NOMO-1 (cell line): Measurements from ENCODE around the gene SLC6A19.

Experiments
- DNase-seq, 2 experiments: peaks; one replicate each; lab custom pipeline; 2025; ENCODE audit not compliant: unreplicated experiment in 2 of 2; lab: John Stamatoyannopoulos, UW

Gene SLC6A19

GRCh38 chr5:1193591-1193985, 7.8 kb upstream of the SLC6A19 start:
- no peak for DNase-seq

DNA sequence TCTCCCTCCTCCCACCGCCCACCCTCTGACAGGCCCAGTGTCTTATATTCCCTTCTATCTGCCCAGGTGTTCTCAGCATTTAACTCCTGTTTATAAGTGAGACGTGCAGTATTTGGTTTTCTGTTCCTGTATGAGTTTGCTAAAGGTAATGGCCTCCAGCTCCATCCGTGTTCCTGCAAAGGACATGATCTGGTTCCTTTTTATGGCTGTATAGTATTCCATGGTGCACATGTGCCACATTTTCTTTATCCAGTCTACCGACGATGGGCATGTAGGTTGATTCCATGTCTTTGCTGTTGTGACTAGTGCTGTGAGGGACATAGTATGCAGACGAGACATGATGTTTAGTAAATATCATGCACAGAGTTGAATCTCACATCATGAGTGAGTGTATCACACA, 7.0 kb upstream of the SLC6A19 start:
- no peak for DNase-seq

DNA sequence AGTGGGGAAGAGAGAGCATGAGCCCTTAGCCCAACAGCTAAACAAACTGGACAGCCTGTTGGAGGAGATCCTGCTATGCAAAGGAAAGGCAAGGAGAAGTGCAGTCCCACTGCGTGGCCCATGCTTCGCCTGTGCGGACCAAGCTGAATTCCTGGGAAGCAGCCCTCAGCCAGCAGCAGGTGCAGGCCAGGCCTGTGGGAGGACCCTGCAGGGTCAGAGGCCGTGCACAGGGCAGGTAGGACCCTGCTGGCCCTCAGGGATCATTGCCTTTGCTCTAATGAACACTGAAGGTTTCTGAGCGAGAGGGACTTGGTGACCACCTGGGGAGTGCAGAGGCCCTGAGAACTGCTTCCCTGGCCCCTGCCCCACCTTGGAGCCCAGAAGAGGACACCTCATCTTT, 6.0 kb upstream of the SLC6A19 start:
- DNase-seq: no peak

- no peak for DNase-seq
Measured at GRCh38 chr5:1195916-1196315, 5.5 kb upstream of the SLC6A19 start.

GRCh38 chr5:1196562-1196961, 4.8 kb upstream of the SLC6A19 start:
- no peak for DNase-seq

DNA sequence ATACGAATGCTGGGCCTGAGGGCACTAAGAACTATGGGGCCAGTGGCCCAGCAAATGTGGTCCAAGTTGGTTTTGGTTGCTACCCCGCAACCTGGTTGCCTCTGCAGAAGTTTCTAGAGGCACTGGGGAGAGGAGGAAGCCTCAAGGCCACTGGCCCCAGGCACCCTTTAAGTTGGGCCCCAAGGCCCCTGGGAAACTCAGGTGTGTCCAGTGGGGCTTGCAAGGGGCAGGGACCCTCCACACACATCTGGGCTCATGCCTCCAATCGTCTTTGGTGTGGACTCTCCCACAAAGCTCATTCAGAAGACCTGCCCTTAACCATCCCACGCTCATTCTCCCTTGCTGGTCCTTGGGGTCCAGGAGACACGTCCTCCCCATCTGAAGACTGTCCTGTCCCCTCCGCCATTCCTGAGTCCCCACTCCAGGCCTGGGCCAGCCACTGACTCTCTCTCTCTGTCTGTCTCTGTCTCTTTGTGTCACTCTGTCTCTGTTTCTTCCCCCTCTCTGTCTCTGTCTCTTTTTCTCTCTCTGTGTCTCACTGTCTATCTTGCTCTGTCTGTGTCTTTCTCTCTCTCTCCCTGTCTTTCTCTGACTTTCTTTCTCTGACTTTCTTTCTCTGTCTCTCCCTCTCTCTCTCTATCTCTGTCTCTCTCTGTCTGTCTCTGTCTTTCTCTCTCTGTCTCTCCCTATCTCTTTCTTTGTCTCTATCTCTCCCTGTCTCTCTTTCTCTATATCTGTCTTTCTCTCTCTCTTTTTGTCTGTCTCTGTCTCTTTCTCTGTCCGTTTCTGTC, 3.3 kb upstream of the SLC6A19 start:
- DNase-seq: no peak

- DNase-seq: no peak
Measured at GRCh38 chr5:1199340-1199648, 2.1 kb upstream of the SLC6A19 start.

DNA sequence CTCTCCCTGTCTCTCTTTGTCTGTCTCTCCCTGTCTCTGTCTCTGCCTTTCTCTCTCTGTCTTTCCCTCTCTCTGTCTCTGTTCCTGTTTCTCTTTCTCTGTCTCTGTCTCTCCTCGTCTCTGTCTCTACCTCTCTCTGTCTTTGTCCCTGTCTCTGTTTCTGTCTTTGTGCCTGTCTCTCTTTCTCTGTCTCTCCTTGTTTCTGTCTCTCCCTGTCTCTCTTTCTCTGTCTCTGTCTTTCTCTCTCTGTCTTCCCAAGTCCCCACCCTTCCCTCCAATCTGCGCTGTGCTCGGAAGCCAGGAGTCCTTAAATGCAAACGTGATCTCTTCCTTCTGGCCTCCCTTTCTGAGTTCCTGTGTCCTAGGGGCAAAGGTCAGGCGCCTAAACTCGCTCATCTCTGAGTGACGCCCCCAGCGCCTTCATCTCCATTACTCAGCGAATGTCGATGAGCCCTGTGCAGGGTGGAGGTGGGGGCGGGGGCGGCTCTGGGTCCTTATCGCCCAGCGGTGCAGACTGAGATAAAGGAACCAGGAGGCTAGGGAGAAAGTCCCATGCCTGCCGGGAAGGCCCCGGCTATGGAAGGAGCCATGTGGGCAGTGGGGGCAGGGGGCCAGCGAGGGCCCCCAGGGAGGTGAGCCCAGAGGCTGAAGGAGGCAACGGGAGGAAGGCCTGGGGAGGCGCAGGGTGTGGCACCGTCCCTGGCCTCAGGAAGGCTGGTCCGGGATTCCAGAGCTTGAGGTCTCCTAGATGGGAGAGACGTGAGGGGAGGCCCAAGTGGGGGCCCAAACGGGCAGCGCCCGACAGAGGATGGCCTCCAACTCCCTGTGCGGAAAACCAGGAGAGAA, 1.5 kb upstream of the SLC6A19 start:
- DNase-seq: peak in 1 of 2 experiments; percentile 12

DNA sequence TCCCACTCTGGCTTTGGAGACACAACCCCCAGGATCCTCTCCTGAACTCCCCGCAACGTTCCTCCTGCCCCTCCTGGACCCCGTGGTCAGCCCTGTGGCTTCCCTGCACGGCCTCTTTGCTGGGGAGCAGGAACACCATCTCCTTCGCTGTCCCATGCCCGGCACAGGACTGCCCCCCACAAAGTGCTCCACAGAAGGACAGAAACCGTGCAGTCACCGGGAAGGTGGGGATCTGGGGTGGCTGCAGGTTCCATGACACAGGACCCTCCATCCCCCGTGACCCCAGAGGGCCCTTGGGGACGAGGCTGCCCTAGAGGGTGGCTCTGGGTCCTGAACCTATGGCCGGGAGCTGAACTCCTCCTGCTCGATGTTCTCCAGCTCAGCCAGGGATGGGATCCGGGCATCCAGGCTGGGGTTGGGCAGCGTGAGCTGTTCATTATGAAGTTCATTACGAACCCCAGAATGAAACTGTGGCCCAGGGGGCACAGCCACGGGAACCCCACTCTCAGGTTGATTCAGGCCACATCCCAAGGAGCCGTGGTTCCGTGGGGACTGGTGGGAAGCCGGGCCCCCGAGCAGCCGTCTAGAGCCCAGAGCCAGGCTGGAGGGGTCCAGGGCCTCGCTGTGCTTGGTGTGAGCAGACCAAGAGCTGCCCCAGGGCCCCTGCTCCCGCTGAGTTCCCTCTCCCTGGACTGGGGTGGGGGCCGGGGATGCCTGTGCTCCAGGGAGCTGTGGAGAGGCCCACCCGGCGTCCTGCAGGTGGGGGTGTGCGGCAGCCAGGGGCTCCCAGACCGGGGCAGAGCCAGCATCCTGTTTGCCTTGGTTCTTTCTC, 684 bp upstream of the SLC6A19 start:
- DNase-seq: no peak

DNA sequence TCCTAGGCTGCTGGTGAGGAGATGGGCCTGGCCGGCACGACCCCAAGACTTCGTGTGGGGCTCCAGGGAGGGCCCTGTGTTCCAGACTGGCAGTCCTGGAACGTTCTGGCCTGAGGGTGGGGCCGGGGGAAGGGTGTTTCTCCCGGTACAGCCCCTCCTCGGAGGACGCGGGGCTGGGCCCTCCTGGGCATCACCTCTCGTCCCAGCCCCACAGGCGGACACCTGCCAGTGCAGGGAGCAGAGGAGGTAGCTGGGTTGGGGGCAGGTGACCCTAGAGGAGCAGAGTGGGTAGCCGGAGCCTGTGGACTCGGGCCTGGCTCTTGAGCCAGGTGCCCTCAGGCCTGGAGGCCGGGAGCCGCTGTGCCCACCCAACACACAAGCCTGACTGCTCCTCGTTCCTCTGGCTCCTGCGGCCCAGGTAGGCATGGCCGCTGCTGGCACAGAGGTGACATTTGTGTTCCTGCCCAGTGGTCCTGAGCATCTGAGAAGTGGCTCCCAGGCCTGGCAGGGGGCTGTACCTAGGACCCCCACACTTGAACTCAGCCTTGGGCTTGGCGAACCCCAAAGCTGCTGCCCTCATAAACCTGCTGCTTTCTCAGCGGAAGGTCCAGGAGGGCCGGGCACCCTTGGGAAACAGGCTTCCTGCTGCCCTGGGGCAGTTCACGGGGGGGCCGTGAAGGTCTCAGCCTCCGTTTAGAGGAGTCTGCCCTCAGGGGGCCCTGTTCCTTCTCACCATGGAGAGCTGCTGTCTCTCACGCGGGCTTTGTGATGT, 817 bp downstream of the SLC6A19 start:
- no peak for DNase-seq

- no peak for DNase-seq
Measured at GRCh38 chr5:1202798-1203185, 1.4 kb downstream of the SLC6A19 start.

DNA sequence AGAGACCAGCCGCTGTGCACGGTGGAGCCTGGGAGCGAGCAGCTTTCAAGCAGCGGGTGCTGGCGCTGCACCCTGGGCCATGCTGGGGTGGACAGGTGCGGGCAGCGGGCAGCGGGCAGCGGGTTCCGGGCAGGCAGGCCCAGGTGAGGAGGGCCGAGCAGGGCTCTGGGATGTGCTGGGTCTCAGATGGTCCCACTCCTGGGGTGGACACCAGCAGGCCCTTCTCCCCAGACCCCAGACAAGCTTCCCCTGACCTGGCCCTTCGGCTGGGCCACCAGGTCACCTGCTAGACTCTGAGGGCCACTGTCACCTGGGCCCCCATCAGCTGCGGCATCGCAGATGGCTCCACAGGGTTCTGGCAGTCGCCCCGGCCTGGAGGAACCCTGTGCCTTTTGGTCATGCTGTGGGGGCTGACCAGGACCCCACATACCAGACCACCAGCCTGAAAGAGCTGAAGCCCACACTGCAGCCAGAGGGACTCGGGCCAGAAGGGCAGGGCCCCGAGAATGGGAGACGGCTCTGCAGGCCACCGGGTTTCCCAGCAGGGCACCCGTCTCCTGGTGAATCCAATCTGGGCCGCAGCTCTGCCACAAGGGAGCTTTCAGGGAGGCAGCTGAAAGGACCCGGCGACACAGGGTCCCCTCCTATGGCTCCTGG, 2.0 kb downstream of the SLC6A19 start:
- DNase-seq: no peak

DNA sequence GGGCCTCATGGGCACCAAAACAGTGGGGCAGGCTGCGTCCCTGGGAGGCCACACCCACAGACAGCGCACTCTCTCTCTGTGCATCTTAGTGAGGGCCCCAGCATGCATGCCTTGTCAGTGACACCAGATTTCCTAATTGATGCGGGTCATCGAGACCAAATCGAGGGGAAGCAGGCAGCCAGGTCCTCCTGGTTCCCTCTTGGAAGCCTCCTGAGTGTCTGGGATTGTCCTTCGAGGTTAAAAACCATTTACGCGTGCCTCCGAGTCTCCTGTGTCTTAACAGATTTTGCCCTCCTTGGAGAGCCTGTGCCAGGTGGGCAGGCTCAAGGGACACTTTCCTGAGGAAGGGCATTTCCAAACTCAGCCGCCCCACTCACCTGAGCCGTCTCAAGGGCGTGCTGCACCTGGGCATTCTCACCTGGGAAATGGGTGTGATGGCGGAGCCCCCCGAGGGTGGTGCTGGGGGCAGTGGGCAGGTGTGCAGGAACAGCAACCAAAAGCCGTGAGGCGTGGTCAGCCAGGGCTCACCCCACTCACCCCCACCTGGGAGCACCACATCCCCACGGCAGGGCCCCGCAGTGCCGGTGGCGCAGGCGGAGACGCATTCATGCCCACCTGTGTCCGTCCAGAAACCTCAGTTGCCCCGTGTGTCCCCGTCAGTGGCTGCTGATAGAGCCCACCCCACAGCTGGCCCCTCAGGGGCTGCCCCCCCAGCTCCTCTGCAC, 2.7 kb downstream of the SLC6A19 start:
- no peak for DNase-seq

- peak; percentile 77 to 79 for DNase-seq
Measured at GRCh38 chr5:1204693-1205242, 3.4 kb downstream of the SLC6A19 start.

DNA sequence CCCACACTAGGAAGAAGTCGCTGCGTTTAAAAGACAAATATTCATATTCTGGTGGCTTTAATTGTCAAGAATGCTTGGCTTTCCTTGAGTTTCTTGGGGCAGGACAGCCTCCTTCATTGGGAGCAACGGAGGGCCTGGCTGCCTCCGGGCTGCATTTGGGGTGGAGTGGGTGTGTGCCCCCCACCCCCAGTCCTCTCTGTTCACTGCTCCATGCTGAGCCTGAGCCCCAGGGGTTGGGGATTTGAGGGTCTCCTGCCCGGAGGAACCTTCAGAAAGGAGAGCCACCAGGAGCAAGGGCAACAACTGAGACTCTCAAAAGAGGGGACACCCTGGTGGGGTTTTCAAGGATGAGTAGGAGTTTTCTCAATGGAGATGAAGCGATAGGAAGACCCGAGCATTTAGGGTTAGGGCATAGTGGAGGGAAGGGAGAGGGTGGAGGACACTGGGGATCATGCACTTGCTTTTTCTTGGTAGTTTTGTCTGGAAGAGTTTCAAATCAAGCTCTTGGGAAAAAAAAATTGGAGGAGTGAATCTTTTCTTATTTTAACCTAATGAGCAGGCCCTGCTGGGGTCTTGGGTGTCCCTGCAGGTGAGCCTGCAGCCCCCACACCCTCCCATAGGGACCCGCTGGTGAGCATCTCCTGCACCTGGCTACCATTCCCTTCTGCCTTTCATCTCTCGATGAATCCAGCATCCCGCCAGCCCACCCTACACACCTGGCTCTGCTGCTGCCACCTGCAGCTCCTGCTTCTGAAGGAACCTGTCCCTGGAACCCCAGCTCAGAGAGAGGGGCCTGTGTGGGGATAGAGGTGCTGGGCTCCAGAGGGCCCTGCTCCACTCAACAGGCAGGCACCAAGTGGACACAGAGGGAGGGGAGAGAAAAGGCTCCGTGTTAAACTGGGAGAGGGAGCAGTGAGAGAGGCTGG, 4.1 kb downstream of the SLC6A19 start:
- no peak for DNase-seq

DNA sequence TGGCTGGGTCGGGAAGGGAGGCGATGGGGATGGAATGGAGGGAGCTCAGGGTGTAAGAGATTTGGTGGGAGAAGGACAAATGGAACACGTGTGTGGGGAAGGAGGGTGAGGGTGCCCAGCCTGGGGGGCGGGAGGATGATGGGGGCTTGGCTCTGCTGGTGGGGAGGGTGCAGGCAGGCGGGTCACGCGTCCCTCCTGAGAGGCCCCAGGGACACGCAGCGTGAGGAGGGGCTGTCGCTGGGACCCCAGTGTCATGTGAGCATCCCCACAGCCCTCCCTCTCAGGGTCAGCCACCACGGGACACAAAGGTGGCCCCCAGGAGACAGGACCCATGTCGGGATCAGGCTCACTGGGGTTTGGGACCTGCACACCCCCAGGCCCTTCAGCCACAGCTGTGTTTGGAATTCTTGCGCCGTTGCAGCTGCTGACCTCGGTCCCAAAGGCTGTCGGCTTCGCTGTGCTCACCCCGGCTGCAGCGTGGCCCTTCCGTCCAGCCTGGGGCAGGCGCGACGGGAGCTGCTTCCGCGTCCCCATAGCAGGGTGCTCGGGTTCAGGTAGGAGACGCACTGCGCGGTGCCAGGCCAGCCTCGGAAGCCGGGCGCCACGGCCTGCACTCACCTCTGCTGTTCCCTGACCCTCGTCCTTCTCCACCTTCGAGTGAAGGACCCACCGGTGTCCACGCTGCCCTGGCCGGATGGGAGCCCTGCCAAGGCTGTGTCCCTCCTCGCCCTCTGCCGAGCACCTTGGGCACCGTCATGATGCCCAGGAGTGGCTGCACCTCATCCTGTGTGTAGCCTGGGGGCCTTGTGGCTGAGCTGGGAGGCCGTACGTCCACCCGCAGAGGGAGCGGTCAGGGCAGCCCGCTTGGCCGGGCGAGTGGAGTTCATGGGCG, 5.4 kb downstream of the SLC6A19 start:
- DNase-seq: no peak

DNA sequence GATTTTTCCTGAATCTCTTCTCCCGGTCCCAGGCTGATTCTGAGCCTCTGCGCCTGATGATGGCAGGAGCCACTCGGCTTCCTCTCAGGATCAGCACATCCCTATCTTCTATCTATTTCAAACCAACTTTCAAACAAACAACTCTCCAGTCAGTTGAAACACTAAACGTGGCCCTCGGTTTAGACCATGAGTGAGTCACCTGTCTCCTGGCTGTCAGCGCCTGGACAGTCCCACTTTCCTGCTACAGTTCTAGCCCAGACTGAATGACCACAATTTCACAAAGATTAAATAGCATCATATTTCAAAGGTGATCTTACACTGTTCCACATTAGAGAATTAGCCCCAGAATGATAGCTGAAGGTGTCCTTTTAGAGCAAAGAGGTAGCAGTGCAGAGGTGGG, 6.2 kb downstream of the SLC6A19 start:
- peak in 1 of 2 experiments; percentile 19 for DNase-seq
